HuH-7.5 (cell line): ENCODE measurements around the gene RAB7B.
"Not testable (repeated sequence)": the region's sequence is repeated elsewhere in the genome, so short reads cannot be mapped to it uniquely, and the experiment has no call there.

Experiments used
- DNase-seq: peaks from one replicate; pipeline ENCODE4 v3.0.0; 2011; ENCODE audit warnings: low spot score

The RAB7B gene, protein sequence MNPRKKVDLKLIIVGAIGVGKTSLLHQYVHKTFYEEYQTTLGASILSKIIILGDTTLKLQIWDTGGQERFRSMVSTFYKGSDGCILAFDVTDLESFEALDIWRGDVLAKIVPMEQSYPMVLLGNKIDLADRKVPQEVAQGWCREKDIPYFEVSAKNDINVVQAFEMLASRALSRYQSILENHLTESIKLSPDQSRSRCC

DNA sequence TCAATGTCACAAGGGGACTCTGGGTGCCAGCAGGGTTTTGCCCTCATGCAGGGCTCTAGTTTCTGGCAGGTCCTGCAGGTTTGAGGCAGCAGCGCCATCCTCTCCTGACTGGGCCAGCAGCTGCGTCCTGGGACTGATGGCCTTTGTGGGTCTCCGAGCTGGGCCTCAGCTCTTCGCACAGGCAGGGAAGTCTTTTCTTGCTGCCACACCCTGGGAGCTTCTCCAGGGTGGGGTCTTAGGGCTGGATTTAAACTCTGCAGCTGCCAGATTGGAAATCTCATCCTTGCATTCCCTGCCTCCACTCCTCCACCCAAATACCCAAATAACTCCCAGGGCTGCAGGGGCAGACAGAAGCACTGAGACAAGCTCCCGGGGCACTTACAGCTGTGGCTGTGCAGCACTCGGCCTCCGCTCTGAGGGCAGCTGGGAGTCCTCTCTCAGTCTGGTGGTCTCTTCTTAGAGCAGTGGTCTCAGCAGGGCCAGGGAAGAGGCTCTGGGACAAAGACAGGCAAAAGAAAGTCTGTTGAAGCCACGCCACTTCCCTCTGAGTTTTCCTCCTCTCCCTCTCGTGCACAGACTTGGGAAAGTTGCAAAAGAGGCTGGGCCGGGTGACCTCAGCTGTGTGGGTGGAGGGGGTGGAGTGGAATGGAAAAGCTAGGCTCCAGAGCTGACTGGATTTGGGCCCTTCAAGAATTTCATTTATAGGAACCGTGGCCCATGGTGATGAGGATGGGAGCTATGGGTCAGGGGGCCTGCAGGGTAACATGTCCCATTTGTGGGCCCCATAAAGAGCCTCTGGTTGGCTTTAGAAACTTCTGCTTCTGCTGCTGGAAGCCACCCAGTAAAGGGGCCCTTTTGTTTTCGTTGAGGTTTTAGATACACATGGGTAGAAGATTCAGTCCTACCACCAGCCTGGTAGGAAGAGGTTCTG is at the start of gene RAB7B:
TSS of gene RAB7B (minus strand) at position 525 of the 931 bp plus-strand sequence. CDS start 9,260 bp downstream, outside the sequence.
- DNase-seq, result no peak

DNA sequence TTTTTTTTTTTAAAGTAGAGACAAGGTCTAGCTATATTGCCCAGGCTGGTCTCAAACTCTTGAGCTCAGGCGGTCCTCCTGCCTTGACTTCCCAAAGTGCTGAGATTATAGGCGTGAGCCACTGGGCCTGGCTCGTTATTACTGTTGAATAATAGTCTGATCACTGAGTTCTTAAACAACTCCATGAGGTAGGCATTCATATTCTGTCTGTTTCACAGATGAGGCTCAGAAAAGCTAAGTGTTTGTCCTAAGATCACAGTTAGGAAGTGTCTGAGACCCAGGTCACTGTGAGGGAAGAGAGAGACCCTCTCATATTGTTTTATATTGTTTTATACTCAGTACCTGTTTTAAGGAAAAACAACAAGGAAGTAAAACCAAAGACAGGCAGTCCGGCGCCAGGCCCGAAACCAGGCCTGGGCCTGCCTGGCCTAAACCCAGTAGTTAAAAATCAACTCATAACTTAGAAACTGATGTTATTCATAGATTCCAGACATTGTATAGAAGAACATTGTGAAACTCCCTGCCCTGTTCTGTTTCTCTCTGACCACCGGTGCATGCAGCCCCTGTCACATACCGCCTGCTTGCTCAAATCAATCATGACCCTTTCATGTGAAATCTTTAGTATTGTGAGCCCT is 49.2 kb upstream of the RAB7B start:
- not testable (repeated sequence) for DNase-seq

- DNase-seq, result no peak
Observed at GRCh38 chr1:206050655-206051235, 47.5 kb upstream of the RAB7B start.

DNA sequence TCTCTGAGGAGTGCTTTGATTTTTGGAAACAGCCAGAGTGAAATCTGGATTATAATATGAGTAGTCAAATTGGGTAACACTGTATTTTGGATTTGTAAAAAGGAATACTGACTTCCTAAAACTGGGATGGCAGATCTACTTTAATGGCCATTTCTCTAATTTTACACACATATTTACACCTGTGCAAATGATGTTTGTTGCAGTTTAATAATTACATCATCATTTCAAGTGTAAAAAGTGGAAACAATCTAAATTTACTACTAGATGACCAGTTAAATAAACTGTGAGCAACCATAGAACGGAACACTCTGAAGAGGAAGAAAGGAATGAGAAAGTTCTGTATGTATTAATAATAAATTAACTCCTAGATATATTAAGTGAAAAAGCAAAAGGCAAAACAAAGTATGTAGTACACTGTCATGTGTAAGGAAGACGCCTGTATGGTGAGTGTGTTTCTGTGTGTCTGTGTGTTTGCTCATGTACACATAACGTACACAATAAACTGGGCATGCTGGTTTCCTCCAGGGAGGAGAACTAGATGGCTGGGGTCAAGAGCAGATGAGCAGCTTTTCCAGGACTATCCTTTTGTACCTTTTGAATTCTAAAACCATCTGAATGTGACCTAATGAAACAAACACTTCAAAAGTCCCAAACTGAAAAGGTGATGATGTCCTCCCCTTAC is 46.9 kb upstream of the RAB7B start:
- no peak for DNase-seq

DNA sequence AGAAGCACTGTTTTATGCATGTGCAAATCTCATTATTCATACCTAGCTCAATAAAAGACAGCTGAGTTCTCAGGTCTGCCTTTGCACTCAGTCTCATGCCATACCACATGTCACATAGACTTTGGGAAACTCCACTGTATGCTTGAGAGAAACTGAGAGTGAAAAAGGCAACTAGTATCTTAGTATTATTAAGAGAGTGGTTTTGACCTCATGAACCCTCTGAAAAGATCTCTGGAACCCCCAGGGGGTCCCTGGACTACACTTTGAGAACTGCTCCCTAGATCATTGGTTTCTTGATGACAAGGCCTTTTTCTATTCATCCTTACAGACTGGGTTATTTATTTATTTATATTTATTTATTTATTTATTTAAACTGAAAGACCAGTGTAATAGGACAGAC is 46.1 kb upstream of the RAB7B start:
- no peak for DNase-seq

GRCh38 chr1:206048582-206048981 is 45.4 kb upstream of the RAB7B start:
- peak; percentile 29 for DNase-seq

- DNase-seq, result no peak
Observed at GRCh38 chr1:206047271-206047670, 44.1 kb upstream of the RAB7B start.

GRCh38 chr1:206041640-206042039 is 38.4 kb upstream of the RAB7B start:
- DNase-seq, result no peak

- DNase-seq, result no peak
Observed at GRCh38 chr1:206040328-206040727, 37.1 kb upstream of the RAB7B start.

DNA sequence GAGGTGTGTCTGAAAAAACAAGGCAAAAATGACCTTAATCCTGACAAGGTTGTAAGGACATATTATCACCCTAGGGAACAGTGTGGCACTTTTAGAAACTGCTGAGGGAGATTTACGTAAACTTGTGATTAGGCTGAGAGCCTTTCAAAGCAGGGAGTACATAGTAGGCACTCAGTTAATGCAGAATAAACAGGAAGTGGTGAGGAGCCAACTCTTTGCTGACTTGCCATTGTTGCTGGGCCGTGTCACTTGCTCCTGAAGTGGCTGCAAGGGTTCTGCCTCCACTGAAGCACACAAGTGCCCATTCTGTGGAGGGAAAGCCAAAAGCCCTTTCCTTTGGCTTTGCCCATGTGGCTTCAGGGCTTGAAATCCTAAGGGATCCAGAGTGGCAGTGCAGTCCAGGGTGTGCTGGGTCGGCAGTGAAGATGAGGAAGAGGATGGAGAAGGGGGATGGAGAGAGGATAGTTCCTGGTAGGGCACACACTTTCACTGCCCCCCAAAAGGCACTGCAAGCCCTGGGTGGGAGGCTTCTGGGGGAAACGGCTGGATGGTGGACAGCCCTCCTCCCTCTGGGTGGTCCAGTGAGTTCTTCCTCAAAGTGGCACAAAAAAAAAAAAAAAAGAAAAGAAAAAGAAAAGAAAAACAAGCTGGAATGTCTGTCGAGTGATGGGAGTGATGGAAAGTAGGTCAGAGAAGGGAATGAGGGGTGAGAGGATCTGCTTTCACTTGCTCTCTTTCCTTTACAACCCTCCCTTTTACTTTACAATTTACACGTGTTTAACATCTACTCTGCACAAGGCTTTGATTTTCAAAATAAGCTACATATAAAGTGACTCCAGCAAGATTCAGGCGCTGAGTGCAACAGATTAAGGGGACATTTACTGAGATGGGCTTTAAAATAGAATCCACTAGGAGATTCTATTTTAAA is 36.1 kb upstream of the RAB7B start:
- no peak for DNase-seq

- DNase-seq, result no peak
Observed at GRCh38 chr1:206037581-206037980, 34.4 kb upstream of the RAB7B start.

DNA sequence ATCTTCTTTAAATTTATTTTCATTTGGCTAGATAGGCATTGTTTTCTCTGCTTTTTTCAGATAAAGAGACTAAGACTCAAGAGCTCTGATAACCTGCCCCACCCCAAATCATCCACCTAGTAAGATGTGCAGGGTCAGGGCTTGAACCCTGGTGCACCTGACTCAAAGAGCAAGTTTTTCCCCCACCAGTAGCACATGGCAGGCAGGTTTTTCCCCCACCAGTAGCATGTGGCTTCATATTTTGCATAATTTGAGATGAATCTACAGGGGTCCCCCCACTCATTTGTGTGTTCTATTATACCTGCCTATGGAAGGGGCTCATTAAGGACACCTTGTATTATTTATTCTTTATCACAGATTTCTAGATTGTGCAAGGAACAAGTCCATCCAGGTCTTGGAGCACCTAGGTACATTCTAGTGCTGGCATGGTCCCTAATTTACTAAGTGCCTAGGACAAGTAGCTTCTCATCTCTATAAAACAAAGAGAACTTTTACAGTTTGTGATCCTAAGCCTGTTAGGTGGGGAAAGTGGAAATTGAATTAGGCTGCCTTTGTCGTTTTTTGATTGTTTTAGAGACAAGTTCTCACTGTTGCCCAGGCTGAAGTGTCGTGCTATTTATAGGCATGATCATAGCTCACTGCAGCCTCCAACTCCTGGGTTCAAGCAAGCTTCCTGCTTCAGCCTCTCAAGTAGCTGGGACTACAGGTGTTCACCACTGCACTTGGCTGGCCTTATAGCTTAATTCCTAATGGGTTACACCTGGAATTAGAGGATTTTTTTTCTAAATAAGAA is 33.7 kb upstream of the RAB7B start:
- DNase-seq, result no peak

GRCh38 chr1:206035027-206035426 is 31.8 kb upstream of the RAB7B start:
- no peak for DNase-seq

DNA sequence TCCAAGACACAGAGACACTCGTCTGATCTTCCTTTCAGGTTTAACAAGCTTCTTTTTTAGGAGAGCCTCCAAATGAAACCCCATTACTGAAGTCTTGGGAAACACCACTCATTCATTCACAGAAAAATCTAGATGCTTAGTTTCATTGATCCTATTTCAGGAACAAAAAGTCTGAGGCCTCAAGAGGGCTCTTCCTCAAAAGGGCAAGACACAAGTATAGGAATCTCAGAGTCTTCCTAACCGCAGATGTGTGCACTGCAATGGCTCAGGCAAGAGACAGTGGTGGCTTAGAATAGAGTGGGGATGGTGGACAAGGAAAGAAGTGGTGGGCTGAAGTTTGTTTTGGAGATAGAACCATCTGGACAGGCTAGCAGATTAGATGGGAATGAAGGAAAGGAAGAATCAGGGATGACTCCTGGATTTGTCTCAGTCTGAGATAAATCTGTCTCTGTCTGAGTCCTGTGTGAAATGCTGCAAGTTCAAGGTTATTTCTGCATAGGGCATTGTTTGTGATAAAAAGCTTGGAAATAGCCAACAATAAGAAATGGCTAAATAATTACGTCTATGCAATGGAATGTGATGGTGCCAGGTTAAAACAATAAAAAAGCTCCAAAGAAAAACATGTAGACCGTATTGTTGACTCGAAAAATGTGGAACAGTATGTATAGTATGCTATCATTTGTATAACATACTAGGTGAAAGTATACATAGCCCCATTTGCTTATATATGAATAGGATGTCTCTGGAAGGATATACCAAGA is 29.4 kb upstream of the RAB7B start:
- no peak for DNase-seq

DNA sequence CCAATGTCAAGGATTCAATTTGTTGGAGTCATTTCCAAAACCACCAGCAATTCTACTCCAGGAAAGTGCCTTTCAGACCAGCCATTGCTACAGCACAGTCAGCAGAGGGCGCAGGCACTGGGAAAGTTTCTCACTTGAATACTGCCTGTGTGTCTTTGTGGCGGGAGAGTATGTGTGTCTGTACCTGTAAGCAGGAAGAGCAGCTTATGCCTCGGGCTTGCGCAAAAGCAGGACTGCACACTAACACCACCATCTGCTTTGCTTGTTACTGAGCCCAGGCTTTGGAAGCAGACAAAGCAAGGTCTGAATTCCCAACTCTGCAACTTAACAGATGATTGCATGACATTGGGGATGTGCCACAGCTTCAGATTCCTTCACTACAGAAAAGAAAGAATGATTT is 27.5 kb upstream of the RAB7B start:
- peak; percentile 44 for DNase-seq

DNA sequence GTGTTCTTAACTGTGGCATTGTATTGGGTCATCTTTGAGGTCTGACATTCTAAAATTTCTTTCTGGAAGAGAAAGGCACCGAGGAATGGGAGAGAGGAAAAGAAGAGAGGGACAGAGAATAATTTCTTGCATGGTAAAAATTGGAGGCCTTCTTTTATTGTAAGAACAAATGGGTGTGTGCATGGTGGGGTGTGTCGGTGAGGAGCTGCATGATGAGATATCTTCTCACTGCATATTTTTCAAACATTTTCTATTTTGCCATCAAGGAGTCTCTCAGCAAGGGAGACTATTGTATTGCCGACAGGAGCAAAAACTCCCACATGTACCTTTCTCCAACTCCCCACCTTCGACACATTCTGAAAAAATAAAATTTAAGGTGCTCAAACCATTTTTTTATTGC is 27.0 kb upstream of the RAB7B start:
- DNase-seq, result no peak

DNA sequence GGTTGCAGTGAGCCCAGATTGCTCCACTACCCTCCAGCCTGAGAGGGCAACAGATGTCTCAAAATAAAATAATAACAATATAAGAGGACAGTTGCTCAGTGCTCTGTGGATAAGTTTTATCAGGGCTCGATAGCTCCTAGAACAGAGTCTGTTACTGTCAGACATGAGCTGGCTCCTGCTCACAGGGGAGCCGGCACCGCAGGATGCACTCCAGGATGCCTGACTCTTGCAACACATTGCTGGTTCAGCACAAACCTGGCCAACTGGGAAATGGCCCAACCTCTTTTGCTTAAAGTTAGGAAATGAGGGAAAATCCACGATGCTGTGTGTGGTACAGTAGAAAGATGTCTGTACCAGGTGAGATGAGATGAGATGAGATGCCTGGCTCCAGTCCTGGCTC is 26.3 kb upstream of the RAB7B start:
- DNase-seq, result no peak

DNA sequence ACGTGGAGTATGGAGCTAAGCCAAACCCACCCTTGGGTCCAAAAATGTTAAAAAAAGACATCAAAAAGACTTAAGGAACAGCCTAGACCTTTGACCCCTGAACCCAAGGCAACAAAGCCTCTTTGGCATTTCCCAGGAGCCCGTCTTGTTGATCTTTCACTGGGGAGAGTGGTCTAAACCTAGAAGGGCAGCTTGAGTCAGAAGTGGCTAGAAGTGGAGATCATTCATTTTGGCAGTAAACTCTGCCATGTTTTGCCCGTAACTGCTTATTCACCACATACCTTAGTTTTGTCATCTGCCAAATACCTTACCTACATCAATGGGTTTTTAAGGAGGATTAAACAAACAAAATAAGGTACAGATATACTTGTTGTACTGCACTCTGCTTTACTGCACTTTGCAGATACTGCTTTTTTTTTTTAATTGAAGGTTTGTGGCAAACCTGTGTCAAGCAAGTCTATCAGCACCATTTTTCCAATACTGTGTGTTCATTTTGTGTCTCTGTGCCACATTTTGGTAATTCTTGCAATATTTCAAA is 22.2 kb upstream of the RAB7B start:
- DNase-seq, result no peak

GRCh38 chr1:206023695-206024094 is 20.5 kb upstream of the RAB7B start, which contains the start of gene CTSE:
Gene CTSE (minus strand): TSS chr1:206023895. CDS start chr1:206023791, 104 bp downstream.
- DNase-seq, result no peak
